ENCODE measurements around the gene PXMP2.

- no peak for TF ChIP-seq CTCF (IDR thresholded peaks at IDR 0.05; ENCODE audit: low read depth, low read length)
- TF ChIP-seq POLR2A (IDR thresholded peaks at IDR 0.05; ENCODE audit: extremely low read depth, insufficient read length): no peak
- TF ChIP-seq, protein P1, sequence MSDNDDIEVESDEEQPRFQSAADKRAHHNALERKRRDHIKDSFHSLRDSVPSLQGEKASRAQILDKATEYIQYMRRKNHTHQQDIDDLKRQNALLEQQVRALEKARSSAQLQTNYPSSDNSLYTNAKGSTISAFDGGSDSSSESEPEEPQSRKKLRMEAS (IDR thresholded peaks at IDR 0.05; ENCODE audit: low read depth, low read length): no peak
- no peak for TF ChIP-seq MYC (IDR thresholded peaks at IDR 0.05; ENCODE audit: low read depth, low read length)
These were observed 36.4 kb downstream of the PXMP2 start for GRCh38 chr12:132723764-132724140.

Data from NB4 (cell line).